Measurements from ENCODE around the gene CLK2.
"Not testable (repeated sequence)": the region's sequence is repeated elsewhere in the genome, so short reads cannot be mapped to it uniquely, and the experiment has no call there.

The CLK2 gene

DNA sequence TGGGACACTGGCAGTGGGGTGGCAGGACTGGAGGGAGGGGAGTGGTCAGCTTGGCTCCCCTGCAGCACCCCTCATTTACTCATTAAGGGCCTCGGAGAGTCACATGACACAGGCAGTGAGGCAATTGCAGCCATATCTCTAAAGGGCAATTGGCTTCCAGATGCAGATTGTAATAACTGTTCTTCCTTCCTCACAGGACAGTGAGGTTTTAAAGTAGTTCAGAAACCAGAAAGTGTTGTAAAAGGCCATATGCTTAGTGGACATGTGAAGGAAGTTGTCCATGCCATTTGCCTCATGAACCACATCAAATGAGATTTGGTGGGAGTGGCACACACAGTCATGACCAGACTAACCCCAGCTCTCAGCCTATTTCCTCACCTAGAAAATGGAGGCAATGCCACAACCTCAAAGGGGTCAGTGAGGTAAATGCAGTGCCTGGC is 53.7 kb downstream of the CLK2 start:
- H3K9me3 Mint-ChIP-seq, result no peaks in the 10 kb centered on the region
- H3K4me1 Mint-ChIP-seq (ENCODE audit: low read depth in 2 of 2), result peaks cover 15 to 20% of the 10 kb centered on the region in 2 donors
- ATAC-seq (replicated peaks) (peak; percentile 85), DNase-seq (no peak)
- H3K27me3 Mint-ChIP-seq, result no peaks in the 10 kb centered on the region
- no peaks in the 10 kb centered on the region for H3K36me3 Mint-ChIP-seq (ENCODE audit: insufficient read depth)
- H3K27ac Mint-ChIP-seq, result peak overlapping the region; percentile 69 to 82
- H3K4me3 Mint-ChIP-seq, result peak overlapping the region; percentile 29 to 35

DNA sequence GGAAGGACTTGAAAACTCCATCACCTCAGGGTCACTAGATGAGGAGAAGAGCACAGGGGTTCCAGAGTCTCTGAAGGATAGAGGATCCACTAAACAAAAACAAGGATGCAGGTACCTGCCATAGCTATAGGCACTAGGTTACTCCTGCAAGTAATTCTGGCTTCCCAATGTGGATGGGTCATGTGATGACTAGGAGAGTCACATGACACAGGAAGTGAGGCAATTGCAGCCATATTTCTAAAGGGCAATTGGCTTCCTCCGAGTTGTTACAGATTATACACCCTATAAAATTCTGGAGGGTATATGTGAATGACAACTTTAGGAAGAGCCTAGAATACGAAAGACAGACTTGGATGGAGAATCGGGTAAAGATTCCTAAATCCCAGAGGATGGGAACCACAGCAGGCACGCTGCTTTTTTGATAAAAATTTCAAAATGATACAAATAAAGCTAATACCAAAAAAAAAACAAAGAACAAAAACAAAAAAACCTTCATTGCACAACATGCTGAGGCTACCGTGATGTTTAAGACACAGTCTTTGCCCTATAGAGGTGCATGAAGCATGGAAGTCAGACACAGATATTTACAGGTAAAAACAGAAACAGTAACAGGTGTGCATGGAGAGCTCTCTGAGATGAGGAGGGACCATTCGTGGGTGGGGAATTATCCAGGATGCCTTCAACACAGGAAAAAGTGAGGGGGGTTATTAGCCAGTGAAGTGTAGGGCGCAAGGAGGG is 54.3 kb downstream of the CLK2 start:
- H3K4me3 Mint-ChIP-seq, result peak overlapping the region; percentile 29 to 35
- DNase-seq (no peak), ATAC-seq (replicated peaks) (no peak)
- H3K36me3 Mint-ChIP-seq (ENCODE audit: insufficient read depth), result no peaks in the 10 kb centered on the region
- peaks cover 15 to 20% of the 10 kb centered on the region in 2 donors for H3K4me1 Mint-ChIP-seq (ENCODE audit: low read depth in 2 of 2)
- peak overlapping the region; percentile 69 to 82 for H3K27ac Mint-ChIP-seq
- no peaks in the 10 kb centered on the region for H3K9me3 Mint-ChIP-seq
- no peaks in the 10 kb centered on the region for H3K27me3 Mint-ChIP-seq

DNA sequence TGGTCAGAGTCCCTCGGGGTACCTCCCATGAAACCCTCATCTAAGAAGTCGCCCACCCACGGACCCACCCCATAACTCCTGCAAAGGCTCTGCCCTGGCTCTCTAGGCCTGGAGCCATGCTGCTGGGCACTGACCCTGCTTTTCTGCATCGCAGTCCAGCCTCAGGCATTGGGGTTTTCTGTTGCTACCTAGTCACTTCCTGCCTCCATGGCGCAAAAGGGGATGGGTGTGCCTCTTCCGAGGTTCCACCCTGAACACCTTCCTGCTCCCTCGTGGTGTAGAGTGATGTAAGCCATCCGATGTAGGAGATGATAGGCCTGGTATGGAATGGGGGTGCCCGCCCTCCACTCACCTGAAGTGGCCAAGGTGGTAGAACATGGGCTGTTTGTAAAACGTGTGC is 58.6 kb downstream of the CLK2 start:
- not testable (repeated sequence) for DNase-seq; H3K9me3 Mint-ChIP-seq; H3K27me3 Mint-ChIP-seq; H3K36me3 Mint-ChIP-seq (ENCODE audit: insufficient read depth); H3K4me3 Mint-ChIP-seq
- ATAC-seq (replicated peaks), result peak; percentile 54
- peak overlapping the region in 1 of 2 donors; percentile 65 for H3K27ac Mint-ChIP-seq
- peaks cover 16 to 20% of the 10 kb centered on the region in 2 donors for H3K4me1 Mint-ChIP-seq (ENCODE audit: low read depth in 2 of 2)
